ENCODE data around the gene RNASE13.
"Not testable (repeated sequence)": the region's sequence is repeated elsewhere in the genome, so short reads cannot be mapped to it uniquely, and the experiment has no call there.

RNASE13 gene

DNA sequence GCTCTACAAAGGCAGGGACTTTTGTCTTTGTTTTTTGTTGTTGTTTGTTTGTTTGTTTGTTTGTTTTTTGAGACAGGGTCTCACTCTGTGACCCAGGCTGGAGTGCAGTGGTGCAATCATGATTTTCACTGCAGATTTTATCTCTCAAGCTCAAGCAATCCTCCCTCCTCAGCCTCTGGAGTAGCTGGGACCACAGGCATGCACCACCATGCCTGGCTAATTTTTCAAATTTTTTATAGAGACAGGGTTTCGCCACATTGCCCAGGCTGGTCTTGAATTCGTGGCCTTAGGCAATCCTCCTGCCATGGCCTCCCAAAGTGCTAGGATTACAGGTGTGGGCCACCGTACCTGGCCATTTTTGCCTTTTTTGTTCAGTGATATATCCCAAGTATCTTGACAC is 6.3 kb upstream of the RNASE13 start:
- DNase-seq, result not testable (repeated sequence)

DNA sequence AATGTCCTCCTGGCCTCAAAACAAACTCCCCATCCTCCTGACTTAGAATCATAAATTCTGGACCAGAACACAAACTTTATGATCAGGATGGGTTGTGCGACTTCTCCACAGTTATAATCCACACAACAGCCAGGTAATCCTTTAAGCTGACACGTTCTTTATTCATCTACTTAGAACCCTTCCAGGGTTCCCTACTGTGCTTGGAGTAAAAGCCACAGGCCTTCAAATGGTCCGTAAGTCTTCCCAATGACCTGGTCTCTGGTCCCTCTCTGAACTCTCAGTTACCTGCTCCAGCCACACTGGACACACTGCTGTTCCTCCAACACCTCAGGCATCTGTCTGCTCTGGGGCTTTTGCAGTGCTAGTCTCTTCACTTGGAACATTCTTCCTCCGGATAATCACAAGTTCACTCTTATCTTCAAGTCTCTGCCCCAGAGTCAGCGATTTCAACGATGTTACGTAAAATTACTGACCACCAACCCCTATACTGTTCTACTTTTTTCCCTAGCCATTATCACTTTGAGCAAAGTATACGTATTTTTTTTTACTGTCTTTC is 5.8 kb upstream of the RNASE13 start:
- no peak for DNase-seq

DNA sequence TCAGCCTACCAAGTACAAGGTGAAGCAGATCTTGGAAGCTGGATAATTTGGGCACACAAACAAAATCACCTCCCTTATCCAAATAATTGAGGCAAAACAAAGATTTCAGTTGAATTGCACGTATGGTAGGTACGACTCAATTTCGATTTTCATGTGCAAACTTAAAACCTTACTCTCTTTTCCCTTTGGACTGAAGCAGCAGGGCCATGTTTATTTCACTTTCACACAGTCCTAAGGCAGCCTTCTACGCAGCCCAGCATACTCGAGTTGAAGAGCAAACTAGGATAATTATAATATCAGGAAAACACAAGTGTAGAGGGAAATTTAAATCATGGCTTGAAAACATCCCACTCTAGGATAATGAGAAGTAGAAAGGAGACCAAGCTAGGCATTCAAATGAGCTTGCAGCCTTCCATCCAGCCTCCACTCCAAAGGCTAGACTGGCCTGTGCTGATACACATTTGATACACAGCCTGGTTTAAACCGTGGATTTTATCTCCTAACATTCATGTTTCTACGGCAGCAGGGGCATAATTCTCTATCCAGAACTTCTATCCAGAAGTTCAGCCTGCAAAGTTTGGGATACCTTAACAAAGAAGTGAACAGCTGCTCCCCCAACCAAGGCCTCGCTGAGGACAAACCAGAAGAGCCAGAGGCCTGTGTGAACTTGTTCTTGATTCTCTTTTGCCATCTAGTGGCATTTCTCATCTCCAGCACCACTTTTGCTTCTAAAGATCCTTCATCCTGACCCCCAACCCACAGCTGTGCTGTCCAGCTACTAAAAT is 5.2 kb upstream of the RNASE13 start:
- no peak for DNase-seq

DNA sequence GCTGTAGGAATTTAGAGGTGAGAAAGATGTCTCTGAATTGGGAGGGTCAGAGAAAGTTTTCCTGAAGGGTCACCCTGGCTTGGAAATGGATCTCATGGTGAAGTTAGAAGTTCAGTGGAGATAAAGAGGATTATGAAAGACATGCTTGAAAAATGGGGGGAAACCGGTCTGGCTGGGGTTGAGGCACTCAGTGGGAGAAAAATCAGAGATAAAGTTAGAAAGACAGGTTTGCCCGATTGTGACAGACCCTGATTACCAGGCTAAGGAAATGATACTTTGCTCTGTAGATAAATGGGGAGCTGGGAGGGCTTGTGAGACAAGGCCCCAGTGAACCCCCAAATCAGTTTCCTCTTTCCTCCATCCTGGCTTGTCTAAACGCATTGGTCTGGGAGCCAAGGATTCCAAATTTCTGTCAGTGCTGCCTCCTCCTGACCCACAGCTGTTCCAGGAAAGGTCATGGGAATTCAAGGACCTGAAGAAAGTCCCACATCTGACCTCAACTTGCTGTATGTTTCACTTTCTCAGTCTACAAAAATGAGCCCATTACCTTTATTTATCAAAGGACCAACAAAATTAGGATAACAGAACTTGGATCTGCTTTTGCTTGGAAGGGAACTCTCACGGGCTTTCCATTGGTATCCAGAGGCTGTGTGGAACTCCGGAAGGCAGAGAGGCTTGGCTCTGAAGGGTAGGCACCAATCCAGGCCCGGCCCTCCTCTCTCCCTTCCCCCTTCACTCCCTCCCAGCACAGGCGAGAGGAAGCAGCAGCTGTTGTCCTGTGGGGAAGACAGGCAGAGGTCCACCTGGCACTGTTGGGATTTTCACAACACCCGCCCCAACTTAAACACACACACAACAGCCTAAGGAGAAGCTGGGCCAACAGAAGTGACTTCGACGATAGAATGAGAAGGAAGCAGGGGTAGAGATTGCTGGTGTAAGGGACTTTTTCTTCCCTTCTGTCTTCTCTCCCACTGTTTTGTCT is 4.1 kb upstream of the RNASE13 start:
- DNase-seq, result no peak

DNA sequence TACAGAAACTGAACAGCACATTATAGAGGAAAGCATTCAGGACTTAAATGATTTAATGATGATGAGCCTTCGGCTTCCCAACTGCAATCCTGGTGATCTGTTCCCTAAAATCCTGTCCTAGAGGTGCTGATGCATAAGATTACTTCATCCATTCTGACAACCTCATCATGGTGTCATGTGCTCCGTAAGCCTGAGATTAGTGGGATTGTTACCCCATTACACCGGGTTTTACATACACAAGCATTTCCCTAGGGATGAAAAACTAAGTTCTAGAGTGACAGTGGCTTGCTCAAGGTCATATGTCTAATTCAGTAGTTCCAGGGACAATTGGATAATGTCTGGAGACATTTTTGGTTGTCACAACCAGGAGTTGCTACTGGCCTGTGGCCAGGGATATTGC is 2.5 kb upstream of the RNASE13 start:
- DNase-seq, result no peak

DNA sequence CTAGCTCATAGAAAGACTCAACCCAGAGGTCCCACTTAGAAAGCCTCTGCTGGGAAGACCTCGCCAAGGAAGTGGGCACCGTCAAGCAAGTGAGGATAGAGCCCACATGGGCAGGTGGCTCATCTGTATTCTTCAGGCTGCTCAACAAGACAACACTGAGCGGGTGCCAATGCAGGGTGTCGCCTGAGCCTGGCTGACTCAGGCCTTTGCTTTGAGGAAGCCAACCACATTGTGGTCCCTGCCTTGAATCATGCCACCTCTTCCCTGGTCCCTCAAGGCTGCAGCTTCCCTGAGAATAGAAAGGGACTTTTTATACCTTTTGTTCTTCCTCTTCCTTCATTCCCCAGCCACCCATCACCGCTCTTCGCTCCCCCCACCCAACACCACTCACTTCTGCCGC is 2.1 kb upstream of the RNASE13 start:
- DNase-seq, result no peak

DNA sequence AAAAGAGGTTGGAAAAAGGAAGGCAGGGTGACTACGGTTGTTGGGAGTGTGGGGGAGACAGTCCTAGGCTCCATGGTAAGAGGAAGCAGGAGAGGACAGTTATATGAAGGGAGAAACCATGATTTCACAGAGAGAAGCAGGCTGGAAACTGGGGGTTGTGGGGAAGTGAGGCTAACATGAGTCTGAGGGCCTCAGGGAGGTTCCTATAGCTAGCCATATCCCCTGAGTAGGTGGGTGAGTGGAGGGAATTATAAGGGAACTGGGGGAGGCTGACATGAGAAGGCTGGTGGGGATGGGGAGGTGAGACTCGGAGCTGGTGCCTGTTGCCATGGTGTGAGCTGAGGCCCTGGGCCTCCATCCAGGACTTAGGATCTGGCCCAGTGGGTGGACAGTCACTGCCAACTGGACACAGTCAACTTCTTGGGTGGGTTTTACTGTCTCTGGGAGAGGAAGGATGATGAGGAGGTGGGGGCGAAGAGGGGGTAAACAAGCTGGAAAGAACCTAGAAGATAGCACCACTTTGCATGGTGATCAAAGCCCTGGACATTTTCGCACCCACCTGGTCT is 1.4 kb downstream of the RNASE13 start:
- no peak for DNase-seq

DNA sequence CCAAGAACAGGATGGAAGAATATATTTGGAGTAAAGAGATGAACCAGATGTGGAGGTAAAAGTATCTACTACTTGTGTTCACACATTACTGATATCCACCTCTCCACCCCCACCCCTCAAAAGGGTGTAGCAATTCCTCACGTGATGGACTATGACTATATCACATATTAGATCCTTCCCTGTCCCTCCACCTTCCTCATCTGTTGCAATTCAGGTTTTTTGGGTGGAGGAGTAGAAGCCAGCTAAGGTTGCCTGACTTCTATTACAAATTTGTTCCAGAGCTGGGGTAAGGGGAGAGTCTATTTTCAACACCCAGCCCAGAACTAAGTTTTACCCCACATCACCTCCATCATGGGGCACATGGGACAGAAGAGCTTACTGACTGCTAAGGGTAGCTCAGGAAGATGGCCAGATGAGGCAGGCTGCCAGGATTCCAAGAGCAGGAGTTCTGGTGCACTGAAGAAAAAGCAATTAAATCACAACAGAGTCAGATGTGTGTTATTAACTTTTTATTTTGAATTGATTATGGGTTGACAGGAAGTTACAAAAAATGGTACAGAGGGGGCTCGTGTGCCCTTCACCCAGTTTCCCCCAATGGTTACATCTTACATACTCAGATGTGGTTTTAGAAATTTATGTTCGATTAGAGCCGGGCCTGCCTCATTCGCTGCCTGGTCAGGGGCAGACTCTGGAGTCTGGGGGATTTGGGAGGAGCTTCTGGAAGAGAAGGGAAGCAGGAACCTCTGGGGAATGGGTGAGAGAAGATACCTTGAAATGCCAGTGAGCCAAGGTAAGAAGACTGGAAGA is 2.1 kb downstream of the RNASE13 start:
- DNase-seq, result no peak

DNA sequence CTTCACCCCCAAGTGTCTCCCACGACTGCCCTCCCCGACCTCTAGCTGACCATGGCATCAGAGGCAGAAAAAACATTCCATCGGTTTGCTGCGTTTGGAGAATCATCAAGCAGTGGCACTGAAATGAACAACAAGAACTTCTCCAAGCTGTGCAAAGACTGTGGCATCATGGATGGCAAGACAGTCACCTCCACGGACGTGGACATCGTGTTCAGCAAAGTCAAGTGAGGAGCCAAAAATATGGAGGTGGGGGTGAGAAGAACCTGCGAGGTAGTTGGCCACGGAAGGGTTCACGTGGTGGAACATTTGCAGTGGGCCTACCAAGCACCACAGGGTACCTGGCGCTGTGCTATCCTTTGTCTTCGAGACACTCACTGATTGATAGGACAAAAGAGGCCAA is 4.1 kb downstream of the RNASE13 start:
- DNase-seq, result no peak

DNA sequence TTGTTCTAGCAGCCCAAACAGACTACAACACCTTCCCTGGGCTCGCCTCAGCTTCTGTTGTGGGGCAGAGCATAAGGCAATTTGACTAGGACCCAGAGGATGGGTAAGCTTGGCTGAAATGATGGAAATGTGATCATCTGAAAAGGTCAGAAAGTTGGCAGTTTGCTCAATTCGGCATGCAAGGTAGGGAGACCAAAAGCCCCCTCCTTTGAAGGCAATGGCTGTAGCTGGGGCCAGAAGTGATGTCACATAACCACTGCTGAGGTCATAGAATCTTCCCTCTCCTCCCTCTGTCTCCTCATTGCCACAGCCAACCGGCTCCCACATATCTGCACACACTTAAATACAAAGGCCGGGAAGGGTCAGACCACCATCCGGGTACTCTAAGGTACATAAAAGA is 4.7 kb downstream of the RNASE13 start, which contains the start of gene TPPP2:
Gene TPPP2 (plus strand): TSS at position 301 of the 400 bp plus-strand sequence. CDS start 365 bp downstream, outside the sequence.
- no peak for DNase-seq

DNA sequence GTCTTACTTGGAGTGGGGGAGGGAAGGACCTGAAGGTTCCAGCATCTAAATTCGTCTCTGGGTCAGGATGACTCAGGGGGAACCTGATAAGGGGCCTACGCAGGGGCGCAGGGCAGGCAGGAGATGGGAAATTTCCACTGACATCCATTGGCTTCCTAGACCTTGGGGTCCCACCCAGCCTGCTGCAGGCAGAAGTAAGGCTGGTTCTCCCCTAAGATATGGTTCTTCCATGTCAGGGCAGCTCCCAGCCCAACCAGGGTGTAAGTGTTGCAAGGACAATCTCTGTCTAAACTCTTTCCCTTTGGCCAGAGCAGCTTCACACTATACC is 7.7 kb downstream of the RNASE13 start:
- no peak for DNase-seq

DNA sequence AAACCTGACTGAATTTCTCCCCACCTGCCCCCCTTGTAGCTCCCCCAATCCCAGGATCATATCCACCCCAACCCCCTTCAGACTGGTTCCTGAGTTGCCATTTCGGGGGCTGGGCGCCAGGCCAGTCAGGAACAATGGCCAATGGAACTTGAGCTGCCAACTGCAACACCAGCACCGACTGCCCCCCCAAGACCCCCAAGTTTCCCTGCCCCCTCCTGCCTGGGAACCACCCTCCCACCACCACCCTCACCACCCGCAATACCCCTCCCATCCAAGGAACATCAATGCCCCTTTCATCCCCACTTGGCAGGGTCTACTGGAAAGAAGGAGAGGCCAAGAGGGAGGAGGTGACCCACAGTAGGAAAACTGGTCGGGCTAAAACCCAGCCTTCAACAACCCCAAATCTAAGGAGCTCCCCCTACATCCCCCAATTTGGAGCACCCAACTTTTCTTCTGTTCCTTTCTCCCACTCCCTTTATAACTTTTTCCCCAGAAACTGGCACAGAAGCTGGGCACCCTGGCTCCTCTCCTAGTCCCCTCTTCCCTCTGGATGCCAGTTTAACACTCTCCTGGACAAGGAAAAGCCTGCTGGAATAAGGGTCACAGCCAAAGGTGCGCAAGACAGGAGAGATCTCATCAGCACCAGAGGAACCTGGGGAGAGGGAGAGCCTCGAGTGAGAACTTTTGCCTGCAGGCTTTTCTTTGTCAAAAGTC is 8.2 kb downstream of the RNASE13 start:
- DNase-seq, result no peak

DNA sequence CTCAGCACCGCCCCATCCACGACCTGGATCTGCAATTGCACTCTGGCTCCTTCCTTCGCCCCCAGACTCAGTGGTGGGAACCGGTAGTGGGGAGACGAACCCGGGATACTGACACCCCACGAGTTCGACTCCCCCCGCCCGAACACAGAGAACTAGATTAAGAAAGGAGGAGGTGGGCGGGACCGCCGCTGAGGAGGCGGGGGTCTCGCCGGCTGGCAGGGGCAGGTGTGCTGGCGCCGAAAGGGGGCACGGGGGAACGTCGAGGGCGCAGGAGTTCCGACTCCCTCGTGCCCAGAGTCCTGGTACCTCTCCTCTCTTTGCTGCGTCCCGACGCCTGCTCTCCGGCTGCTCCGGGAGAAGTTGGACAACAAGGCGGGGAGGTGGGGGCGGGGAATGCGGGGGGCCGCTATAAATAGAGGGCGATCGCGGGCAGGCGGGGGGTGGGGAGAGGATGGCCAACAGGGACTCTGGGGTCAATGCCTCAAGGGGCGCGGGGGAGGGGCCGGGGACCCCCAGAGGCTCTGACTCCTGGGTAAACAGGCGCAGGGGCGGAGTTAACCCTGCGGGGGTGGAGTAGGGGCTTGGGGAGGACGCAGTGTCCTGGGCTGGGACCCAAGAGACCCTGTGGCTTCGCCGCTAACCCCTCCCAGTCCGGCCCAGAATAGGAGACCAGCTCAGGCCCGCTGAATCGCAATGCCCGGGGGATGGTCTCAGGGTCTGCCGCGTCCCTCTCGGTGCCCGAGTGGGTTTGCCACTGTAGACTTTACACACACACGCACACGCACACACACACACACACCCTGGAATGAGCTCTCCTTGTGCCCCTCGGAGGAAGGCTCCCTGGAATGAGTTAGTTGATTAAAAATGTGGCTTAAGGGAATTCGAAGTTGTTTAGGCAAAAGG is 9.0 kb downstream of the RNASE13 start:
- DNase-seq, result no peak

DNA sequence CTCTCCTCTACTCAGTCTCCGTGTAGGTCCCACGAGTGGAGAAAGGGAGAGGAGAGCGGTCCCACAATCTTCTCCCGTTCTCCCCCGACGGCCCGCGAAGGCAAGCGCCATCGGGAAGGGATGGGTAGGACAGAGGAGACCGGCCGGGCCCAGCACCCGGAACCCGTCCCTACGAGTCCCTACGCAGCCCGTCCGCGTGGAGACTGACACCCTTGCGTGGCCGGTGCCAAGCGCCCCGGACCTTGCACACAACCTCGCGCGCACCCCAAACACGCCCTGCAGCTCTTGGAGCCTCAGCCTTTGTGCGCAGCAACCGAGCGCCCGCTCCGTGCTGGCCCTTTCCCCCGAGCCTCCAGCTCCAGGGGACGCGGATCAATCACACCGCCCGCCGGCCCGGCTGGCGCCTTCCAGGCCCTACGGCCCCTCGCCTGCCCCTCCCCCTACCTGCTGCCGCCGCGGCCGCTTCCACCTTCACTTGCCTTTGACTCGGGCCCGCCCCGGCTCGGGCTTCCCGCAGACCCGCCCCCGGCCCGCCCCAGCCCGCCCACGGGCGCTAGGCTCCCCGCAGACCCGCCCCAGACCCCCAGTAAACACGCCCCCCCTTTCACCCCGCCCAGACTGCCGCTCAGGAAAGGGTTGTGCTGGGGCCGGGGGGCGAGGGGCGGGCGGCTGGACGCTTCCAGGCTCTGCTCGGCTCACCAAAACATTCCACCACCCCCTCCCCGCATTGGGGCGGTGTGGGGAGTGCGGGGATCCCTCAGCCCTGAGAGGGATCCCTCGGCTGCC is 9.8 kb downstream of the RNASE13 start, which contains the start of gene NDRG2:
Gene NDRG2 (minus strand): TSS at position 477 of the 786 bp plus-strand sequence. CDS start 1,746 bp downstream, outside the sequence.
- peak; percentile 70 for DNase-seq

DNA sequence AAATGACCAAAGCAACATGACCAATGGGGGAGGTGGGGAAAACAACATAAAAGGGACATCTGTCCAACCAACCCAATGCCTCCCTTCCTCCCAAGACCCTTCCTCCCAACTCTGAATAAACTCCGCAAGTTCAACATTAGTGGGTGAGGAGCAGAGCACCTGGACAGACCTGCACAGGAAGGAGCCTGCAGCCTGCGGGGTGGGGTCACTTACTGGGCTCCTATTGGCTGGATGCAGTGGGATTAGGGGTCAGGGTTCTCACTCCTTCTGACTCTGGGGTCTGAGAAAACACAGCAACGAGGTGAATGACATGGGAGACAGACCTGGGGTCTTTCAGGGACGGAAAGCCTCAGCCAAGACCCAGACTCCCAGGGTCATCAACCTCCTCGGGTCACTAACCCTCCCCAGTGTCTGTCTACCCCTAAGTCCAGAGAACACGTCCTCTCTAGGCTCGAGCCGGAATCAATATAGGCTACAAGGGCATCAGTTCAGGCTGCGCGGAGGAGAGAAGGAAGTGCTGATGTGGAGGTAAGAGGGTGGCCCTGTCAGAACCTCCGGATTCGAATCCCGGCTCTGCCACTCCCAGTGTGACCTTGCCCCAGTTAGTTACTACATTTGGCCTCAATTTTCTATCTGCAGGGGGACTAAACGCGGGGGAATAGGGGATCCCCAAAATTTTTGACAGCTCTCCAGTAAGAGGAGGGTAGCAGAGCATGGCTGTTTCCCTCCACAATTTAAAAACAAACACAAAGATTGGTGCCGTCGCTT is 10.6 kb downstream of the RNASE13 start:
- peak; percentile 18 for DNase-seq

DNA sequence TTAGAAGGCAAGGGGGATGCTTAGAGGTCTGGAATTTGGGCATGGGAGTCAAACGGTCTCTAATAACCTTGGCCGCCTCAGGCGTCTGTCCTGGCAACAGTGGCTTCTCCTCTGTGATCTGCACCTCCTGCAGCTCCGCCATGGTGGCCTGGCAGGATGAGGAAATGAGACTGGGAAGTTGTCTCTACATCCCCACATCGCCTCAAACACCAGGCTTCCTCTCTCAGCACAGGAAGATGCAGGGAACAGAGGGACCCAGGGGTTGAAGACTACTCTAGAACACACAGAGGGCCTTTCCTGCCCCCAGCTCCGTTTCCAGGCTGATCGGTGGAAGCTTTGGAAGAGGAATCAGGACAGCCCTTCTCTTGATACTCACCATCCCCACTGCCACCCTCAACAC is 11.4 kb downstream of the RNASE13 start:
- no peak for DNase-seq

DNA sequence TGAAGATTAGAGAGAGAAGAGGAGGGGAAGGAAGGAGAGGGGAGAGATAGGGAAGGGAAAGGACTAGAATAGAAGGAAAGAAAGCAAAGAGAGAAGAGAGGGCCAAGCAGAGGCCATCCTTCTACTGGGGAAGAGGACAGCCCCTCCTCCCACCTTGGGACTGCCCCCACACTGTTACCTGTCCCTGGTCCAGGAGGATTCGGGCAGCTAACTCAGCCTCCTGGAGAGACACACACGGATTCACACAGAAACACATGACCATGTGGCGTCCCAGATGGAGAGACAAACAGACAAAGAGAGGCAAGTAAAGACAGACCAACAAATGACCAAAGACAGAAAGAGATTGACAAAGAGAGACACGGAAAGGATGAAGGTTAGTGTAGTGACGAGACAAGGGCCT is 11.9 kb downstream of the RNASE13 start:
- no peak for DNase-seq

DNA sequence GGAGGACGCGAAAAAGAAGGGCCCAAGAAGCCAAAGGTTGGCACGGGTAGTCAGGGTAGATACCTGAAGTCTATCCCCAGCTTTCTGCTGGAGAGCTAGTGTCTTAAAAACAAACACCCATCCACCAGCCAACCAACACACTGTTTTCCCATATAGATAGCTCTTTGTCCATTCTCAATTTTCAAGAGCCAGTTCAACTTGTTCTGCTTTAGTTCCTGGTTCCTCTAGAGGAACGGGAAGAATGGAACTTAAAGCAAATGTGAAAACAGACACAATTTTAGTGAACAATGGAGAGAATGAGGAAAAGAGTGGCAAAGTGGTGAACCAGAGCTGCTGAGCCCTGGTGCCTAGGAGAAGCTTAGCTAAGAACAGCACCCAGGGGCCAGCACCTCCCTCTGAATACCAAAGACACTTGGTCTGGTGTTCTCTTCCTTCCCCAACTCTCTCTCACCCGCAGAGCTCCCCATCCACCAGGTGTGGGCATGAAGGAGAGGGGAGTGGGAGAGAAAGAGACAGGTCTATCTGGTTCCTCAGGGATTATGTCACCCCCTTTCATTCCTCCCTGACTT is 13.5 kb downstream of the RNASE13 start:
- no peak for DNase-seq
